VCaP (cell line): ENCODE measurements around the gene MUC13.

Experiments used
- H3K27ac ChIP-seq: fragments of 450-650 bp; 2 replicates; pipeline ENCODE4 v1.5.1; 2017
- TF ChIP-seq, protein P1 (sequence below): fragments of 450-650 bp; conservative IDR thresholded peaks from 2 replicates; pipeline ENCODE4 v1.5.1; 2017; ENCODE audit warnings: mild to moderate bottlenecking, moderate library complexity

The MUC13 gene

DNA sequence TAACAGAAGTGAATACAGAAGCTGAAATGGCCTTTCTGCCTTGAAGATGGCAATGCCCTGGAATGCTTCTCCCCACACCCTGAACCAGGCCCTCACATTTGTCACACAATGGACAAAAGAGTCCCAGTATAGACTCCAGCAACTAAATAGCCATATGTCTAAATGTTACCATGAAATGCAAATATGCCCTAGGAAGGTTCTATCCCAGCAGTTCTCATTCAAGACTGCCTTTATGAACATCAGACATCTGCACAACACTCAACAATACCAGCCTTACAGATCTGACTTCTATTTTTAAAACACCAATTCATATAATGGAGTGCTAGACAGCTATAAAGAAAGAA, 55.2 kb downstream of the MUC13 start:
- TF ChIP-seq, protein P1, sequence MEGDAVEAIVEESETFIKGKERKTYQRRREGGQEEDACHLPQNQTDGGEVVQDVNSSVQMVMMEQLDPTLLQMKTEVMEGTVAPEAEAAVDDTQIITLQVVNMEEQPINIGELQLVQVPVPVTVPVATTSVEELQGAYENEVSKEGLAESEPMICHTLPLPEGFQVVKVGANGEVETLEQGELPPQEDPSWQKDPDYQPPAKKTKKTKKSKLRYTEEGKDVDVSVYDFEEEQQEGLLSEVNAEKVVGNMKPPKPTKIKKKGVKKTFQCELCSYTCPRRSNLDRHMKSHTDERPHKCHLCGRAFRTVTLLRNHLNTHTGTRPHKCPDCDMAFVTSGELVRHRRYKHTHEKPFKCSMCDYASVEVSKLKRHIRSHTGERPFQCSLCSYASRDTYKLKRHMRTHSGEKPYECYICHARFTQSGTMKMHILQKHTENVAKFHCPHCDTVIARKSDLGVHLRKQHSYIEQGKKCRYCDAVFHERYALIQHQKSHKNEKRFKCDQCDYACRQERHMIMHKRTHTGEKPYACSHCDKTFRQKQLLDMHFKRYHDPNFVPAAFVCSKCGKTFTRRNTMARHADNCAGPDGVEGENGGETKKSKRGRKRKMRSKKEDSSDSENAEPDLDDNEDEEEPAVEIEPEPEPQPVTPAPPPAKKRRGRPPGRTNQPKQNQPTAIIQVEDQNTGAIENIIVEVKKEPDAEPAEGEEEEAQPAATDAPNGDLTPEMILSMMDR: no peak
- H3K27ac ChIP-seq: peak overlapping the region; percentile 85

DNA sequence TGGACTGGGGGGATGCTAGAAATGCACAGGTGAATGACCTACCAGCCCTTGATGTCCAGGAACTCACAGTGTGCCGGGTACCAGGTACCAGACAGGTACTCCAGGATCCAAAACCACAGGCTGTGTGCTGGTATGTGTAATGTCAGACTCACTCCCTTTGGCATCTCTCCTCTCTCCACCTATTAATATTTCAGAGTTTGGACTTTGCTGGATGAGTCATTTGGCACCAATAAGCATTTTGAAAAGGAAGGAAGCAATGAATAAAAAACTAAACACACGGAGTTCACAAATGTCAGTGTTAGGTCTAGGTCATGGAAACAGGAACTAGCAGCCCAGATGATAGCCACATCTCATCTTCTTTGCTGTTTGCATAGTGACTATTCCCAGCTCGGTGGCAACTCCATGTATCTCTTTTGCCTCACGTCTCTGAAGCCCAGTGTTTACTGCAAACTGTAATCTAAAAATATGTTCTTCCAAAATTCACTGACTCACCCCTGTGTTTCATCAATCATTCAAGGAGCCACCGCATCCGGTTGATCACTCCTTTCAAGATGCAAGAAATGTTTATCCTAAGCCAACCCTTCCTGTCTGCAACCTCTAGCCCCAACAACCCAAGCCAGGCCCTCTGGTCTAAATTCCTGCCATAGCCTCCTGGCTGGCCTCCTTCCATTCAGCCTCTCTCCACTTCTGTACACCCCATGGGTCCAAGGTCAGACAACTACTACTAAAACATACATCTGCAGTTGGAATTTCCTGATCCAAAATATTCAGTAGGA, 55.8 kb downstream of the MUC13 start:
- TF ChIP-seq, protein P1: no peak
- H3K27ac ChIP-seq: peak overlapping the region; percentile 85

DNA sequence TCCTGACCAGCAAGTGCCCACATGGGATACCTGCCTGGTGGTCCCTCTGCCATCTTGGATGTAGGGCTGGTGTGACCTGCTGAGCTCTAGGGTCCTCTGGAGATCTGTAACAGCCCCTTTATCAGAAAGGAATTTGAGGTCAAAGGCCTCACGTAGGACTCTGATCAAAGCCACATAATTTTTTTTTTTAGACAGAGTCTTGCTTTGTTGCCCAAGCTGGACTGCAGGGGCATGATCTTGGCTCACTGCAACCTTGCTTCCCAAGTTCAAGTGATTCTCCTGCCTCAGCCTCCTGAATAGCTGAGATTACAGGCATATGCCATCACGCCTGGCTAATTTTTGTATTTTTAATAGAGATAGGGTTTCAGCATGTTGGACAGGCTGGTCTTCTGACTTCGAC, 56.9 kb downstream of the MUC13 start:
- H3K27ac ChIP-seq: peak overlapping the region; percentile 85
- TF ChIP-seq, protein P1: no peak

DNA sequence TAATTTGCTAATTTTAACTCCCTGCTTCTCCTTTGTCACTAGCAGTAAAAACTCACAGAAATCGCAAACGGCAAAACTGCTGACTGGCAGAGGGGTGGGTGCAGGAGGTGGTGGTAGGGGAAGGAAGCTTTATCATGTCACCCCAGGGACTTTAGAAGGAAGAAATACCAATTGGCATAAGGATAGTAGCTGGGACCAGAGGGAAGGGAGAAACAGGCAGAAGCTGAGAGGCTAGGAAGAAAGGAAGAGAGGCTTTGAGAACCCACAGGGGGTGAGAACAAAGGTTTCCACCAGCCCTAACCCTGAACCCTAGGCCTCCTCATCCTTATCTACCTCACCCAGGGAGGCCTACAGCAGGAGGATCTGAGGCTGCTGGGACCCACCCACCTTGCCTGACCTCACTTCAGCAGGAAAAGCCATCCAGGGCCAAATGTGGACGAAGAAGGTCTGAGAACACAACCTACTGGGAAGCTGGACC, 58.1 kb downstream of the MUC13 start:
- TF ChIP-seq, protein P1: no peak
- H3K27ac ChIP-seq: no peak overlapping the region

DNA sequence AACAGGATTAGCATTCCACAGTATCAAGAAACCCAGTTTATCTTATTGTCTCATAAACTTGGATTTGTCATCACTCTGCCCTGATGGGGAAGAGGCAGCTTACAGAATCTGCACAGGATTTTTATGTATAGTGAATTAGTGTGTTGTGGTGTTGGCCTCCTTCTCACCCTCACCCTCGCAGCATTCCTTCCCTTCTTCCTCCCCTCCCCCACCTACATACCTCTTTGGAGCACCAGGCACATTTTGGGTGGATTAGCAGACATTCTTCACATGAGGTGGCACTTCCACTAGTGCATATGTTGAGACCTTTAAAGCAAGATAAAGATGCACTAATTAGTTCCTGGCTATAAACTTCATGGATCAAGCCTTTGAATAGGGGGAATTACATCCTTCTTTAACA, 61.3 kb downstream of the MUC13 start:
- TF ChIP-seq, protein P1: no peak
- no peak overlapping the region for H3K27ac ChIP-seq

DNA sequence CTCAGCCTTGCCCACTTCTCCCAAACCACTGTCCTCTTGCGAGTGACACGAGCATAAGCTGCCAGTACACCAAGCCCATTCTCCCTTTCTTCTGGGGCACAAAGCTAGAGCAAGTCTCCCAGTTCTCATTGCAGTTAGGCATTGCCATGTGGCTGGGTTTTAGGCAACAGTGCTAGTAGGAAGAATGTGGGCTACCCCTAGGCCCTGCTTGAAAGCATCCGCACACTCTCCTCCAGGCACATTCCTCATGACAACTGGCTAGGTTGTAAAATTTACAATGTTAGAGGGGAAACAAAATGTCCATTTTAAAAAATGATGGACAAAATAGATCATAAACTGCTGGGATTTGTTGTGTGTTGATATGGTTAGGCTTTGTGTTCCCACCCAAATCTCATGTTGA, 67.0 kb downstream of the MUC13 start:
- H3K27ac ChIP-seq: peak overlapping the region; percentile 33; the same call in 1 of the 2 replicates
- TF ChIP-seq, protein P1: no peak

DNA sequence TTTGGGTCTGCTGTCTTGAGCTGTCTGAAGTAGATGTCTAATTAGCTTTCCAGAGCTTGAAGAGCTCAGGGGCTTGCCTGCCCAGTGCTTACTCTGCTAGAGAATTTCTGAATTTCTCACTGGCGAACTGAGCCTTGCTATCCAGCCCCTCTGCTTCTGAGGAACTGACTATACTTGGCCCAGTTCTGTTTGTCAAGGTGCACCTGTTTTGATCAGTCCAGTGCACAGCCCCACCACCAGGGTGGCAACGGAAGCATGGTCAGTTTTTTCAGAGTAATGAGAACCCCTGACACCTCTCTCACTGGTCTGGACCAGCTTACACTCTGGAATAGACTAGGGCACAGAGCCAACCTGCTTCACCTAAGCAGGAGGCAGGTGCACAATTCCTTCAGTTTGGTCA, 72.5 kb downstream of the MUC13 start:
- H3K27ac ChIP-seq: no peak overlapping the region
- TF ChIP-seq, protein P1: no peak
